WTC11 (cell line): ENCODE data around the gene S1PR5. TPM values are rescaled to one million over a fixed set of nuclear protein-coding genes. Genes with fewer than 3 reads are reported as not detected.

Experiments
- ATF2 ChIP-seq: sonication (generic); formaldehyde crosslinking; IDR thresholded peaks from 2 replicates; pipeline ENCODE4 v1.8.1; 2022; ENCODE audit warnings: low read depth, missing genetic modification reagents, borderline replicate concordance
- EMX1 ChIP-seq: fragments of 250-450 bp; sonication (Bioruptor Pico); IDR thresholded peaks from 2 replicates; pipeline ENCODE4 v1.8.0; 2021; ENCODE audit warnings: mild to moderate bottlenecking
- FOXK1 ChIP-seq: sonication (generic); formaldehyde crosslinking; IDR thresholded peaks from 2 replicates; pipeline ENCODE4 v1.8.0; 2022; ENCODE audit warnings: mild to moderate bottlenecking, moderate library complexity, missing genetic modification reagents
- FOXP1 ChIP-seq: sonication (generic); formaldehyde crosslinking; IDR thresholded peaks from 2 replicates; pipeline ENCODE4 v1.8.0; 2022; ENCODE audit warnings: missing genetic modification reagents, mild to moderate bottlenecking, moderate library complexity, borderline replicate concordance
- FOXP4 ChIP-seq: sonication (generic); formaldehyde crosslinking; IDR thresholded peaks from 2 replicates; pipeline ENCODE4 v1.8.0; 2022; ENCODE audit warnings: mild to moderate bottlenecking, missing genetic modification reagents
- GRHL2 ChIP-seq: fragments of 250-450 bp; sonication (Bioruptor Pico); IDR thresholded peaks from 2 replicates; pipeline ENCODE4 v1.8.0; 2022; ENCODE audit warnings: mild to moderate bottlenecking, moderate library complexity; ENCODE audit not compliant: insufficient replicate concordance, severe bottlenecking
- HMGA2 ChIP-seq: fragments of 250-450 bp; sonication (Bioruptor Pico); IDR thresholded peaks from 2 replicates; pipeline ENCODE4 v1.4.0; 2021; ENCODE audit warnings: mild to moderate bottlenecking, moderate library complexity
- JUN ChIP-seq: sonication (generic); formaldehyde crosslinking; IDR thresholded peaks from 2 replicates; pipeline ENCODE4 v1.8.0; 2023; ENCODE audit warnings: mild to moderate bottlenecking, missing genetic modification reagents
- KAT7 ChIP-seq: sonication (generic); formaldehyde crosslinking; IDR thresholded peaks from 2 replicates; pipeline ENCODE4 v1.8.1; 2023; ENCODE audit warnings: missing genetic modification reagents, mild to moderate bottlenecking, borderline replicate concordance
- MLX ChIP-seq: sonication (generic); formaldehyde crosslinking; IDR thresholded peaks from 2 replicates; pipeline ENCODE4 v1.8.1; 2023; ENCODE audit warnings: mild to moderate bottlenecking, missing genetic modification reagents, moderate library complexity
- MYBL2 ChIP-seq: sonication (generic); formaldehyde crosslinking; IDR thresholded peaks from 2 replicates; pipeline ENCODE4 v1.8.1; 2023; ENCODE audit warnings: mild to moderate bottlenecking, moderate library complexity, missing genetic modification reagents
- NR1H2 ChIP-seq: sonication (generic); formaldehyde crosslinking; IDR thresholded peaks from 2 replicates; pipeline ENCODE4 v1.9.0; 2021; ENCODE audit warnings: mild to moderate bottlenecking, moderate library complexity, missing genetic modification reagents
- NR3C1 ChIP-seq: sonication (generic); formaldehyde crosslinking; conservative IDR thresholded peaks from 2 replicates; pipeline ENCODE4 v1.8.1; 2023; ENCODE audit warnings: low read depth, mild to moderate bottlenecking, missing genetic modification reagents
- OVOL2 ChIP-seq: fragments of 250-450 bp; sonication (Bioruptor Pico); IDR thresholded peaks from 2 replicates; pipeline ENCODE4 v1.9.0; 2021; ENCODE audit warnings: mild to moderate bottlenecking, borderline replicate concordance
- TEAD1 ChIP-seq: sonication (generic); formaldehyde crosslinking; IDR thresholded peaks from 2 replicates; pipeline ENCODE4 v1.8.0; 2022; ENCODE audit warnings: mild to moderate bottlenecking, missing genetic modification reagents
- USF2 ChIP-seq: sonication (generic); formaldehyde crosslinking; IDR thresholded peaks from 2 replicates; pipeline ENCODE4 v1.8.1; 2023; ENCODE audit warnings: mild to moderate bottlenecking, missing genetic modification reagents, moderate library complexity
- ZNF232 ChIP-seq: sonication (generic); formaldehyde crosslinking; IDR thresholded peaks from 2 replicates; pipeline ENCODE4 v1.8.0; 2022; ENCODE audit warnings: mild to moderate bottlenecking, missing genetic modification reagents
- ZNF396 ChIP-seq: fragments of 250-450 bp; sonication (Bioruptor Pico); IDR thresholded peaks from 2 replicates; pipeline ENCODE4 v1.8.0; 2021; ENCODE audit warnings: mild to moderate bottlenecking, moderate library complexity, borderline replicate concordance
- ZNF423 ChIP-seq: fragments of 250-450 bp; sonication (Bioruptor Pico); IDR thresholded peaks from 2 replicates; pipeline ENCODE4 v2.1.2; 2022; ENCODE audit warnings: mild to moderate bottlenecking, moderate library complexity
- ZSCAN18 ChIP-seq: fragments of 250-450 bp; sonication (Bioruptor Pico); IDR thresholded peaks from 2 replicates; pipeline ENCODE4 v2.1.2; 2022; ENCODE audit warnings: mild to moderate bottlenecking, moderate library complexity
- total RNA-seq: library from RNA; stranded (reverse); gene quantifications from 3 replicates; pipeline ENCODE4 v1.2.3, GENCODE V29; 2021
- TF ChIP-seq, protein P1 (sequence below): sonication (generic); formaldehyde crosslinking; IDR thresholded peaks from 2 replicates; pipeline ENCODE4 v1.8.1; 2022; ENCODE audit warnings: low read depth, mild to moderate bottlenecking, moderate library complexity, missing genetic modification reagents, borderline replicate concordance
- TF ChIP-seq, protein P2 (sequence below): fragments of 250-450 bp; sonication (Bioruptor Pico); IDR thresholded peaks from 2 replicates; pipeline ENCODE4 v1.9.0; 2021; ENCODE audit warnings: mild to moderate bottlenecking, borderline replicate concordance
- TF ChIP-seq, protein P3 (sequence below): sonication (generic); formaldehyde crosslinking; IDR thresholded peaks from 2 replicates; pipeline ENCODE4 v1.8.1; 2022; ENCODE audit warnings: mild to moderate bottlenecking, missing genetic modification reagents, moderate library complexity, borderline replicate concordance

The S1PR5 gene
- total RNA-seq, 1 experiment from 2014 or later = 5.4 TPM

GRCh38 chr19:10565567-10566407, 48.5 kb upstream of the S1PR5 start, which contains the start of gene KRI1 (continued):
- TF ChIP-seq, protein P1, sequence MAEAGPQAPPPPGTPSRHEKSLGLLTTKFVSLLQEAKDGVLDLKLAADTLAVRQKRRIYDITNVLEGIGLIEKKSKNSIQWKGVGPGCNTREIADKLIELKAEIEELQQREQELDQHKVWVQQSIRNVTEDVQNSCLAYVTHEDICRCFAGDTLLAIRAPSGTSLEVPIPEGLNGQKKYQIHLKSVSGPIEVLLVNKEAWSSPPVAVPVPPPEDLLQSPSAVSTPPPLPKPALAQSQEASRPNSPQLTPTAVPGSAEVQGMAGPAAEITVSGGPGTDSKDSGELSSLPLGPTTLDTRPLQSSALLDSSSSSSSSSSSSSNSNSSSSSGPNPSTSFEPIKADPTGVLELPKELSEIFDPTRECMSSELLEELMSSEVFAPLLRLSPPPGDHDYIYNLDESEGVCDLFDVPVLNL (CRISPR knock-in tag) = no peak; the same call in 1 of the 2 replicates
- peak; percentile 91; the same call in 1 of the 2 replicates for TF ChIP-seq TEAD1
- TF ChIP-seq, protein P2, sequence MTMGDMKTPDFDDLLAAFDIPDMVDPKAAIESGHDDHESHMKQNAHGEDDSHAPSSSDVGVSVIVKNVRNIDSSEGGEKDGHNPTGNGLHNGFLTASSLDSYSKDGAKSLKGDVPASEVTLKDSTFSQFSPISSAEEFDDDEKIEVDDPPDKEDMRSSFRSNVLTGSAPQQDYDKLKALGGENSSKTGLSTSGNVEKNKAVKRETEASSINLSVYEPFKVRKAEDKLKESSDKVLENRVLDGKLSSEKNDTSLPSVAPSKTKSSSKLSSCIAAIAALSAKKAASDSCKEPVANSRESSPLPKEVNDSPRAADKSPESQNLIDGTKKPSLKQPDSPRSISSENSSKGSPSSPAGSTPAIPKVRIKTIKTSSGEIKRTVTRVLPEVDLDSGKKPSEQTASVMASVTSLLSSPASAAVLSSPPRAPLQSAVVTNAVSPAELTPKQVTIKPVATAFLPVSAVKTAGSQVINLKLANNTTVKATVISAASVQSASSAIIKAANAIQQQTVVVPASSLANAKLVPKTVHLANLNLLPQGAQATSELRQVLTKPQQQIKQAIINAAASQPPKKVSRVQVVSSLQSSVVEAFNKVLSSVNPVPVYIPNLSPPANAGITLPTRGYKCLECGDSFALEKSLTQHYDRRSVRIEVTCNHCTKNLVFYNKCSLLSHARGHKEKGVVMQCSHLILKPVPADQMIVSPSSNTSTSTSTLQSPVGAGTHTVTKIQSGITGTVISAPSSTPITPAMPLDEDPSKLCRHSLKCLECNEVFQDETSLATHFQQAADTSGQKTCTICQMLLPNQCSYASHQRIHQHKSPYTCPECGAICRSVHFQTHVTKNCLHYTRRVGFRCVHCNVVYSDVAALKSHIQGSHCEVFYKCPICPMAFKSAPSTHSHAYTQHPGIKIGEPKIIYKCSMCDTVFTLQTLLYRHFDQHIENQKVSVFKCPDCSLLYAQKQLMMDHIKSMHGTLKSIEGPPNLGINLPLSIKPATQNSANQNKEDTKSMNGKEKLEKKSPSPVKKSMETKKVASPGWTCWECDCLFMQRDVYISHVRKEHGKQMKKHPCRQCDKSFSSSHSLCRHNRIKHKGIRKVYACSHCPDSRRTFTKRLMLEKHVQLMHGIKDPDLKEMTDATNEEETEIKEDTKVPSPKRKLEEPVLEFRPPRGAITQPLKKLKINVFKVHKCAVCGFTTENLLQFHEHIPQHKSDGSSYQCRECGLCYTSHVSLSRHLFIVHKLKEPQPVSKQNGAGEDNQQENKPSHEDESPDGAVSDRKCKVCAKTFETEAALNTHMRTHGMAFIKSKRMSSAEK (CRISPR knock-in tag) = no peak
- TF ChIP-seq, protein P3, sequence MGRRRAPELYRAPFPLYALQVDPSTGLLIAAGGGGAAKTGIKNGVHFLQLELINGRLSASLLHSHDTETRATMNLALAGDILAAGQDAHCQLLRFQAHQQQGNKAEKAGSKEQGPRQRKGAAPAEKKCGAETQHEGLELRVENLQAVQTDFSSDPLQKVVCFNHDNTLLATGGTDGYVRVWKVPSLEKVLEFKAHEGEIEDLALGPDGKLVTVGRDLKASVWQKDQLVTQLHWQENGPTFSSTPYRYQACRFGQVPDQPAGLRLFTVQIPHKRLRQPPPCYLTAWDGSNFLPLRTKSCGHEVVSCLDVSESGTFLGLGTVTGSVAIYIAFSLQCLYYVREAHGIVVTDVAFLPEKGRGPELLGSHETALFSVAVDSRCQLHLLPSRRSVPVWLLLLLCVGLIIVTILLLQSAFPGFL (CRISPR knock-in tag) = no peak
- TF ChIP-seq OVOL2 (CRISPR knock-in tag) = no peak
- TF ChIP-seq NR1H2 (CRISPR knock-in tag) = no peak
- TF ChIP-seq JUN (CRISPR knock-in tag) = 0 out of 2 replicates have a peak, but pooled peaks have one; percentile 60
- TF ChIP-seq ATF2 = no peak
- TF ChIP-seq MYBL2 = peak; percentile 65; the same call in 1 of the 2 replicates
- no peak for TF ChIP-seq GRHL2 (CRISPR knock-in tag)
- TF ChIP-seq USF2 (CRISPR knock-in tag) = no peak
- peak; percentile 87 for TF ChIP-seq FOXK1 (CRISPR knock-in tag)
- 0 out of 2 replicates have a peak, but pooled peaks have one; percentile 80 for TF ChIP-seq MLX (CRISPR knock-in tag)
- no peak for TF ChIP-seq ZNF423 (CRISPR knock-in tag)
- peak; percentile 95 for TF ChIP-seq FOXP4 (CRISPR knock-in tag)
- TF ChIP-seq EMX1 = no peak
- no peak for TF ChIP-seq NR3C1 (CRISPR knock-in tag)
- peak; percentile 82 for TF ChIP-seq ZNF232 (CRISPR knock-in tag)
- no peak for TF ChIP-seq HMGA2 (CRISPR knock-in tag)
- 0 out of 2 replicates have a peak, but pooled peaks have one; percentile 39 for TF ChIP-seq FOXP1 (CRISPR knock-in tag)
- TF ChIP-seq ZSCAN18 (CRISPR knock-in tag) = no peak
- TF ChIP-seq ZNF396 (CRISPR knock-in tag) = no peak
- no peak for TF ChIP-seq KAT7 (CRISPR knock-in tag)
